ENCODE data around the gene DKK1.

DNA sequence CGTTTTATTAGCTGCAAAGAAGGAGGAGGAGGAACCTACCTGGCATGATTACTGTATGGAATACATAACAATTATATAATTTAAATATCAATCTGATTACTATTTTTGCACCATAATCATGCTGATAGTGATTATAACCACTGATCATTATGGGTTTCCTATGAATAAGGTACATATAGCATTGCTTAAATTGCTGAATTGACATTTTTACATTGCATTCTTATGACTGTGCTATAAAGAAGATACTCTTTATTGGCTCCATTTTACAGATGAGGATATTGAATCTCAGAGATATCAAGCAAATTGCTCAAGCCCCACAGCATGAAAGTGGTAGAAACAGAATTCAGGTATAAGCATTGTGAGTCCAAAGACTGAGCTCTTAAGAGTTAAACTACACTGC lies 23.1 kb downstream of the DKK1 start:
- no peak for TF ChIP-seq POLR2A (IDR thresholded peaks at IDR 0.05)
- TF ChIP-seq, protein P1, sequence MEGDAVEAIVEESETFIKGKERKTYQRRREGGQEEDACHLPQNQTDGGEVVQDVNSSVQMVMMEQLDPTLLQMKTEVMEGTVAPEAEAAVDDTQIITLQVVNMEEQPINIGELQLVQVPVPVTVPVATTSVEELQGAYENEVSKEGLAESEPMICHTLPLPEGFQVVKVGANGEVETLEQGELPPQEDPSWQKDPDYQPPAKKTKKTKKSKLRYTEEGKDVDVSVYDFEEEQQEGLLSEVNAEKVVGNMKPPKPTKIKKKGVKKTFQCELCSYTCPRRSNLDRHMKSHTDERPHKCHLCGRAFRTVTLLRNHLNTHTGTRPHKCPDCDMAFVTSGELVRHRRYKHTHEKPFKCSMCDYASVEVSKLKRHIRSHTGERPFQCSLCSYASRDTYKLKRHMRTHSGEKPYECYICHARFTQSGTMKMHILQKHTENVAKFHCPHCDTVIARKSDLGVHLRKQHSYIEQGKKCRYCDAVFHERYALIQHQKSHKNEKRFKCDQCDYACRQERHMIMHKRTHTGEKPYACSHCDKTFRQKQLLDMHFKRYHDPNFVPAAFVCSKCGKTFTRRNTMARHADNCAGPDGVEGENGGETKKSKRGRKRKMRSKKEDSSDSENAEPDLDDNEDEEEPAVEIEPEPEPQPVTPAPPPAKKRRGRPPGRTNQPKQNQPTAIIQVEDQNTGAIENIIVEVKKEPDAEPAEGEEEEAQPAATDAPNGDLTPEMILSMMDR (IDR thresholded peaks at IDR 0.05) = no peak
